Activated T-cell treated with anti-CD3 and anti-CD28 coated beads for 4 hours (primary cell): ENCODE data around the gene SERPINA10.
"Not testable (repeated sequence)": the region's sequence is repeated elsewhere in the genome, so short reads cannot be mapped to it uniquely, and the experiment has no call there.

Experiments used
- DNase-seq: peaks from one replicate; pipeline ENCODE4 v3.0.0-alpha.2; 2020

The SERPINA10 gene

GRCh38 chr14:94312481-94313246 lies 19.6 kb upstream of the SERPINA10 start:
- DNase-seq, result no peak

- DNase-seq, result no peak
These were observed 17.2 kb upstream of the SERPINA10 start for GRCh38 chr14:94310248-94310647.

- no peak for DNase-seq
These were observed 16.7 kb upstream of the SERPINA10 start for GRCh38 chr14:94309721-94310120.

- DNase-seq, result no peak
These were observed 14.4 kb upstream of the SERPINA10 start for GRCh38 chr14:94307410-94307992.

- DNase-seq, result no peak
These were observed 13.2 kb upstream of the SERPINA10 start for GRCh38 chr14:94306047-94306978.

GRCh38 chr14:94305620-94306019 lies 12.6 kb upstream of the SERPINA10 start:
- no peak for DNase-seq

- no peak for DNase-seq
These were observed 11.2 kb upstream of the SERPINA10 start for GRCh38 chr14:94304243-94304642.

- DNase-seq, result no peak
These were observed 10.0 kb upstream of the SERPINA10 start for GRCh38 chr14:94303111-94303510.

GRCh38 chr14:94298130-94298529 lies 5.1 kb upstream of the SERPINA10 start:
- DNase-seq, result no peak

- DNase-seq, result not testable (repeated sequence)
These were observed 3.1 kb upstream of the SERPINA10 start for GRCh38 chr14:94296181-94296545.

- no peak for DNase-seq
These were observed 2.5 kb upstream of the SERPINA10 start for GRCh38 chr14:94295360-94296180.

GRCh38 chr14:94293578-94293924 lies 483 bp upstream of the SERPINA10 start:
- no peak for DNase-seq

- no peak for DNase-seq
These were observed 569 bp downstream of the SERPINA10 start for GRCh38 chr14:94292526-94292871.

- no peak for DNase-seq
These were observed 1.1 kb downstream of the SERPINA10 start for GRCh38 chr14:94291906-94292525.

GRCh38 chr14:94291159-94291905 lies 1.7 kb downstream of the SERPINA10 start:
- no peak for DNase-seq

GRCh38 chr14:94290197-94290596 lies 2.9 kb downstream of the SERPINA10 start:
- no peak for DNase-seq

- DNase-seq, result no peak
These were observed 4.2 kb downstream of the SERPINA10 start for GRCh38 chr14:94288610-94289465.

GRCh38 chr14:94285158-94285557 lies 7.9 kb downstream of the SERPINA10 start:
- no peak for DNase-seq

- no peak for DNase-seq
These were observed 8.8 kb downstream of the SERPINA10 start for GRCh38 chr14:94284221-94284620.

- DNase-seq, result no peak
These were observed 9.9 kb downstream of the SERPINA10 start for GRCh38 chr14:94282991-94283723.
